K562 (cell line): ENCODE measurements around the gene GCH1. TPM values are rescaled to one million over a fixed set of nuclear protein-coding genes. Genes with fewer than 3 reads are reported as not detected.

Experiments
- ATAC-seq: fragments of 200-7000 bp; cut with Tn5 transposase; 3 replicates; pipeline ENCODE4 v1.9.1; 2020; ENCODE audit warnings: moderate library complexity
- BruUV-seq: library from RNA; stranded (reverse); fragments of 400-500 nt; replicated peaks from 2 replicates; lab custom pipeline; 2021; lab: Mats Ljungman, UMichigan
- CTCF ChIA-PET: fragments of 300-600 bp; formaldehyde crosslinking; extraction: SDS; loops from one replicate; lab custom pipeline; 2021; ENCODE audit warnings: low intra/inter-chr PET ratio; lab: Yijun Ruan, JAX
- POLR2A ChIA-PET: fragments of 300-600, 350-650 bp; sonication (Branson Sonifier 250); formaldehyde crosslinking; extraction: SDS; loops from one replicate; lab custom pipeline; 2021; ENCODE audit warnings: antibody characterized with exemption, inconsistent platforms; lab: Yijun Ruan, JAX
- DNase-seq, 4 experiments: peaks; one replicate each; pipeline versions ENCODE4 v3.0.0 to v3.0.0-alpha.2; 2011 to 2018; ENCODE audit warnings: low spot score in 3 of 4, mixed read lengths in 3 of 4; ENCODE audit errors: extremely low read depth in 1 of 4
- FAIRE-seq: peaks from 2 replicates; lab custom pipeline; 2011; peaks lifted over from hg19 to GRCh38; lab: Jason Lieb, UNC
- H2AFZ ChIP-seq: 2 replicates; pipeline ENCODE4 v1.6.0; 2011; ENCODE audit warnings: low read depth, low read length, control low read depth, inconsistent platforms
- H3K27ac ChIP-seq: fragments of 200-600 bp; 3 replicates; pipeline ENCODE4 v1.8.0; 2011; ENCODE audit warnings: low read depth, mild to moderate bottlenecking, control low read depth, inconsistent platforms, low read length, moderate library complexity, mixed read lengths; ENCODE audit errors: extremely low read depth
- H3K27me3 ChIP-seq, 2 experiments: fragments of 300-600 bp in 1 of 2; 2 replicates in 1 of 2; 3 replicates in 1 of 2; pipeline versions ENCODE4 v1.6.0 to v1.8.0; 2011; ENCODE audit warnings: inconsistent platforms in 2 of 2, low read length in 2 of 2, mild to moderate bottlenecking in 1 of 2, mixed read lengths in 1 of 2, moderate library complexity in 1 of 2; ENCODE audit not compliant: control insufficient read depth in 2 of 2, insufficient read depth in 2 of 2
- H3K36me3 ChIP-seq: fragments of 300-600 bp; 3 replicates; pipeline ENCODE4 v1.8.0; 2011; ENCODE audit warnings: mild to moderate bottlenecking, low read length, inconsistent platforms; ENCODE audit not compliant: control insufficient read depth, insufficient read depth
- H3K4me1 ChIP-seq, 2 experiments: fragments of 200-600 bp in 1 of 2; replicated peaks in 1 of 2; 2 replicates in 1 of 2; 3 replicates in 1 of 2; pipeline versions ENCODE4 v1.5.1 to v1.8.0; 2011; ENCODE audit warnings: inconsistent platforms in 2 of 2, low read length in 2 of 2, mild to moderate bottlenecking in 1 of 2, mixed read lengths in 1 of 2, moderate library complexity in 1 of 2; ENCODE audit not compliant: control insufficient read depth in 2 of 2, insufficient read depth in 2 of 2
- H3K4me2 ChIP-seq: 2 replicates; pipeline ENCODE4 v1.6.1; 2011; ENCODE audit warnings: low read length, control low read depth, inconsistent platforms, mixed read lengths; ENCODE audit not compliant: insufficient read depth
- H3K4me3 ChIP-seq: fragments of 200-600 bp; sonication (generic), shearing (Covaris generic); 2 replicates; pipeline ENCODE4 v1.5.1; 2016; ENCODE audit warnings: control low read depth, inconsistent platforms
- H3K79me2 ChIP-seq: fragments of 200-600 bp; 3 replicates; pipeline ENCODE4 v1.8.0; 2011; ENCODE audit warnings: low read length, inconsistent platforms; ENCODE audit not compliant: control insufficient read depth, insufficient read depth
- H3K9ac ChIP-seq, 2 experiments: 2 replicates each; pipeline versions ENCODE4 v1.6.0 to v1.6.1; 2011; ENCODE audit warnings: low read depth in 2 of 2, low read length in 2 of 2, control low read depth in 1 of 2, inconsistent platforms in 1 of 2, mild to moderate bottlenecking in 1 of 2, mixed read lengths in 1 of 2; ENCODE audit not compliant: insufficient read depth in 1 of 2
- H3K9me1 ChIP-seq: one replicate; pipeline ENCODE4 v1.6.0; 2011; ENCODE audit warnings: inconsistent platforms, mild to moderate bottlenecking, low read length, moderate library complexity; ENCODE audit not compliant: control insufficient read depth, insufficient read depth
- H3K9me3 ChIP-seq: replicated peaks from 2 replicates; pipeline ENCODE4 v1.5.1; 2011; ENCODE audit warnings: low read depth, low read length, inconsistent platforms; ENCODE audit not compliant: control insufficient read depth, insufficient read depth
- H4K20me1 ChIP-seq: replicated peaks from 2 replicates; pipeline ENCODE4 v1.6.1; 2011; ENCODE audit warnings: low read length, inconsistent platforms, mixed read lengths; ENCODE audit not compliant: control insufficient read depth, insufficient read depth
- MXD1 ChIP-seq: fragments of 250-450 bp; sonication (Bioruptor Pico); IDR thresholded peaks from 2 replicates; pipeline ENCODE4 v1.8.0; 2021; ENCODE audit warnings: borderline replicate concordance, mild to moderate bottlenecking, moderate library complexity; ENCODE audit not compliant: poor library complexity, severe bottlenecking
- POLR3G ChIP-seq: IDR thresholded peaks from 2 replicates; pipeline ENCODE4 v1.6.1; 2011; ENCODE audit not compliant: insufficient read length, insufficient replicate concordance; ENCODE audit errors: extremely low read depth
- ZNF121 ChIP-seq: sonication (generic); formaldehyde crosslinking; conservative IDR thresholded peaks from 2 replicates; pipeline ENCODE4 v1.8.0; 2022; ENCODE audit warnings: missing genetic modification reagents
- ZNF785 ChIP-seq: fragments of 250-450 bp; sonication (Bioruptor Pico); IDR thresholded peaks from 2 replicates; pipeline ENCODE4 v1.4.0; 2020; ENCODE audit warnings: mild to moderate bottlenecking
- WGBS: fragments of 100-300 bp; shearing (Covaris generic); methylation state at CpG from one replicate; pipeline ENCODE4 v1.1.6; 2016; ENCODE audit warnings: low coverage, mixed read lengths; ENCODE audit not compliant: insufficient coverage; ENCODE audit errors: missing lambda C conversion rate; 5-methylcytosine and 5-hydroxymethylcytosine counted together
- in situ Hi-C: fragments of 300-500 bp; cut with MboI; formaldehyde crosslinking; loops from 4 replicates; pipeline ENCODE4 v1.15.0; 2018; ENCODE audit warnings: inconsistent platforms, mixed read lengths
- intact Hi-C: fragments of 100-400 bp; cut with micrococcal nuclease; formaldehyde crosslinking; loops from 2 replicates; pipeline ENCODE4 v1.14.2; 2022
- polyA plus RNA-seq, 8 experiments: library from polyadenylated mRNA; depleted of rRNA in 4 of 8; stranded (reverse) in 5 of 8; unstranded in 3 of 8; fragments of >200 nt; fragmentation: Nextera tagmentation in 2 of 8; fragmentation: Illumina TruSeq in 1 of 8; extraction: Ambion mirVana in 2 of 8; extraction: Trizol in 1 of 8; gene quantifications; 2 replicates each; pipeline versions ENCODE4 v1.2.1 to v1.2.3, GENCODE V29; 2011 to 2014; ENCODE audit warnings: inconsistent platforms in 1 of 8, missing spikeins in 1 of 8
- total RNA-seq, 7 experiments: library from RNA; depleted of rRNA in 6 of 7; stranded (reverse); fragments of >200 nt in 6 of 7; fragmentation: Illumina TruSeq in 2 of 7; extraction: Trizol in 2 of 7; gene quantifications; 2 replicates each; pipeline versions ENCODE4 v1.2.1 to v1.2.3, GENCODE V29; 2011 to 2021; ENCODE audit warnings: low replicate concordance in 1 of 7
- TF ChIP-seq, protein P1 (sequence below), 2 experiments: fragments of 150-350 bp in 1 of 2; IDR thresholded peaks; 2 replicates each; pipeline ENCODE4 v1.6.1; 2012 to 2016; ENCODE audit warnings: low read depth in 2 of 2, low read length in 2 of 2, mild to moderate bottlenecking in 1 of 2, moderate library complexity in 1 of 2

GCH1 gene
- total and polyA plus RNA-seq, 9 of the 15 experiments (the other 6 are each of a cell fraction or from before 2014, with no cell fraction given): 3.9 to 13.1 (median 6.5) TPM

DNA sequence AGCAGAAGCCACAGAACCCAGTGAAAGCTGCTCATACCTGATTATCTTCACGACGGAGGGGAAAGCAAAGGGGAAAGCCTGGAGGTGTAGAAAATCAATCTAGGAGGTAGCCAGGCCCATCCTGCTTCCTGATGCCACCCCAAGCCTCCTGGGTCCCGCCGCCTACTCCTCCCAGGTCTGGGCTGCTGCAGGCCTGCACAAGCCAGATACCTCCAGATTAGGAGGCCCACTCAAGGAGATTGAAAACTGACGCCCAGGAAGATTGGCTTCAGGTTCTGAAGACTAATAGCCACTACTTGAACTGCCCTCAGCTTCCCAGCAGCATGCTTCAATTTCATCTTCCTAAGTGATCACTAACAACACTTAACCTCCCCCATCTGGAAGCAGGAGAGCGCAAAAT, 87.1 kb downstream of the GCH1 start:
- Histone ChIP-seq H3K9me1 (no peaks in the 10 kb centered on the region), H3K4me3 (no peak overlapping the region), H3K27me3 (peaks cover 5 to 21% of the 10 kb centered on the region in 2 experiments; a peak in 4 of 5 replicates), H2AFZ (no peak overlapping the region), H3K36me3 (no peaks in the 10 kb centered on the region), H4K20me1 (no peaks in the 10 kb centered on the region), H3K4me2 (no peak overlapping the region), H3K4me1 (no peaks in the 10 kb centered on the region; a peak in 1 of 5 replicates), H3K9me3 (no peaks in the 10 kb centered on the region), H3K79me2 (no peaks in the 10 kb centered on the region), H3K27ac (no peak overlapping the region), H3K9ac (no peak overlapping the region)
- DNase-seq (no peak), FAIRE-seq (no peak), ATAC-seq (no peak)
- ChIA-PET CTCF (no interaction called here), POLR2A (no interaction called here)
- intact Hi-C loops: no loop called here
- in situ Hi-C loops: no loop called here
- WGBS: 39% methylated on average over 2 of the region's 6 CpGs
- TF ChIP-seq POLR3G (no peak), ZNF121 (no peak), MXD1 (CRISPR knock-in tag) (no peak), ZNF785 (CRISPR knock-in tag) (no peak)
- TF ChIP-seq, protein P1, sequence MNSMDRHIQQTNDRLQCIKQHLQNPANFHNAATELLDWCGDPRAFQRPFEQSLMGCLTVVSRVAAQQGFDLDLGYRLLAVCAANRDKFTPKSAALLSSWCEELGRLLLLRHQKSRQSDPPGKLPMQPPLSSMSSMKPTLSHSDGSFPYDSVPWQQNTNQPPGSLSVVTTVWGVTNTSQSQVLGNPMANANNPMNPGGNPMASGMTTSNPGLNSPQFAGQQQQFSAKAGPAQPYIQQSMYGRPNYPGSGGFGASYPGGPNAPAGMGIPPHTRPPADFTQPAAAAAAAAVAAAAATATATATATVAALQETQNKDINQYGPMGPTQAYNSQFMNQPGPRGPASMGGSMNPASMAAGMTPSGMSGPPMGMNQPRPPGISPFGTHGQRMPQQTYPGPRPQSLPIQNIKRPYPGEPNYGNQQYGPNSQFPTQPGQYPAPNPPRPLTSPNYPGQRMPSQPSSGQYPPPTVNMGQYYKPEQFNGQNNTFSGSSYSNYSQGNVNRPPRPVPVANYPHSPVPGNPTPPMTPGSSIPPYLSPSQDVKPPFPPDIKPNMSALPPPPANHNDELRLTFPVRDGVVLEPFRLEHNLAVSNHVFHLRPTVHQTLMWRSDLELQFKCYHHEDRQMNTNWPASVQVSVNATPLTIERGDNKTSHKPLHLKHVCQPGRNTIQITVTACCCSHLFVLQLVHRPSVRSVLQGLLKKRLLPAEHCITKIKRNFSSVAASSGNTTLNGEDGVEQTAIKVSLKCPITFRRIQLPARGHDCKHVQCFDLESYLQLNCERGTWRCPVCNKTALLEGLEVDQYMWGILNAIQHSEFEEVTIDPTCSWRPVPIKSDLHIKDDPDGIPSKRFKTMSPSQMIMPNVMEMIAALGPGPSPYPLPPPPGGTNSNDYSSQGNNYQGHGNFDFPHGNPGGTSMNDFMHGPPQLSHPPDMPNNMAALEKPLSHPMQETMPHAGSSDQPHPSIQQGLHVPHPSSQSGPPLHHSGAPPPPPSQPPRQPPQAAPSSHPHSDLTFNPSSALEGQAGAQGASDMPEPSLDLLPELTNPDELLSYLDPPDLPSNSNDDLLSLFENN (IDR thresholded peaks at IDR 0.05; ENCODE audit: low read depth in 2 of 2, low read length in 2 of 2): no peak
- no TSS peak for BruUV-seq
